Erythroblast (primary cell): ENCODE results near the gene SESN3.

Source experiments
- GATA1 ChIP-seq: IDR thresholded peaks from 2 replicates; pipeline ENCODE4 v1.6.1; 2011; ENCODE audit warnings: low read depth, mild to moderate bottlenecking, control low read depth, low read length, moderate library complexity
- POLR2A ChIP-seq: IDR thresholded peaks from 2 replicates; pipeline ENCODE4 v1.6.1; 2011; ENCODE audit warnings: mild to moderate bottlenecking, low read length

GRCh38 chr11:95149651-95150364 is 81.2 kb downstream of the SESN3 start:
- TF ChIP-seq POLR2A: peak; percentile 54
- no peak for TF ChIP-seq GATA1
